Activated CD4-positive, alpha-beta T cell treated with anti-CD3 and anti-CD28 coated beads, Interleukin-2, Interleukin-4, amounts not matched to agents 100 ng/mL and 50 ng/mL, durations not matched to agents 16 hours and 8 hours (primary cell): ENCODE data around the gene ERICH4.
"Not testable (repeated sequence)": the region's sequence is repeated elsewhere in the genome, so short reads cannot be mapped to it uniquely, and the experiment has no call there.

Experiments
- DNase-seq: peaks from one replicate; pipeline ENCODE4 v3.0.0-alpha.2; 2020; ENCODE audit warnings: low spot score

ERICH4 gene

DNA sequence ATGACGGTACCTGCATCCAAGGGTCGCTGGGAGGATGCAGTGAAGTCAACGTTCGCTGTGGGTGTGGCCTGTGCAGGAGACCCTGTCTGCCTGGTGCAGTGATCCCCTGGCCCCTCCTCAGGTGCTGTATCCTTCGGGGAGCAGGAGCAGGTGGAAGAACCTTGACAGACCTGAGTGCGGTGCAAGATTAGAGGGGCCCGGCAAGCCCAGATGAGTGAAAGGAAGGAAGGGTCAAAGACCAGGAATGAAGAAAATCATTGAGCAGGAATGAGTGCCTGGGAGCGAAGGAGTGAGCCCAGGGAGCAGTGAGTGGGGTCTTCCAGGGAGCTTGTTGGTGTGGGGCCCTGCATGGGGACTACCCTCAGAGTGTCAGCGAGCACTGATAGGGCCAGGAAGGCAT is 28.5 kb upstream of the ERICH4 start:
- DNase-seq = no peak

DNA sequence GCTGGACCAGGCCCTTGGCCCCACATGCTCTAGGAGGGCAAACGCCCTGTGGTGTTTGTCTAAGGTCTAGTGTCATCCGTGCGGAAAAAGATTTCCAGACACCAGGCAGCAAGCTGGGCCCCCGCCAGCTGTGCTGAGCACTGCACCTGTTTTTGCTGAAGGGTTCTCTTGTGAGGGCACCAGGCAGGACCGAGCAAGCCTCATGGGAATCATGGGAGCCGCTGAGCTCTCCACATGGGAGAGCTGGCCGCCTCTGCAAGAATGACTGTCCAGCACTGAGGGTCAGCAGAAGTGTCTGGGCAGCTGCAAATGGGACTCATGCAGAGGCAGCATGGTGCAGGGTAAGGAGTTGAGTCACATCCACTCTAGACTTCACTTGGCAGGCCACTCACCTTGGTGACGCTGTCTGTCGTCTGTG is 27.8 kb upstream of the ERICH4 start:
- no peak for DNase-seq

DNA sequence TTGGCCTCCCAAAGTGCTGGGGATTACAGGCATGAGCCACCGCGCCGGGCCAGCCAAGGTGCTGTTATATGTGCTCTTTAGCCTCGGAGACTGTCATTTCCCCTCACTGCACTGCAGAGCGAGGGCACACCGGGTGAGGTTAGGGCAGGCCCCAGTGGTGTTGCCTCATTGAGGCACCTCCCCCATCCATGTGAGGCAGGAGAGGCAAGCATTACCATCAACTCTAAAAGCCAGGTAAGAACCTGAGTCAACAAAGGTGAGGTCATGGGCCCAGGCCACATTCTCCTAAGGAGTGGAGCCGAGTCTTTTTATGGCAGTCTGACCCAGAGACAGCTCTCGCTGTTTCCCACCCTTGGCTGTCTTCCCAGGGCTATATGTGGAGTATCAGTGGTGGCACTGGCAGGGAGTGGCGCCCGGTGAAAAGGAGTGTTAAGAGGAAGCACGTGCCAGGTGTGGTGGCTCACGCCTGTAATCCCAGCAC is 26.7 kb upstream of the ERICH4 start:
- no peak for DNase-seq

DNA sequence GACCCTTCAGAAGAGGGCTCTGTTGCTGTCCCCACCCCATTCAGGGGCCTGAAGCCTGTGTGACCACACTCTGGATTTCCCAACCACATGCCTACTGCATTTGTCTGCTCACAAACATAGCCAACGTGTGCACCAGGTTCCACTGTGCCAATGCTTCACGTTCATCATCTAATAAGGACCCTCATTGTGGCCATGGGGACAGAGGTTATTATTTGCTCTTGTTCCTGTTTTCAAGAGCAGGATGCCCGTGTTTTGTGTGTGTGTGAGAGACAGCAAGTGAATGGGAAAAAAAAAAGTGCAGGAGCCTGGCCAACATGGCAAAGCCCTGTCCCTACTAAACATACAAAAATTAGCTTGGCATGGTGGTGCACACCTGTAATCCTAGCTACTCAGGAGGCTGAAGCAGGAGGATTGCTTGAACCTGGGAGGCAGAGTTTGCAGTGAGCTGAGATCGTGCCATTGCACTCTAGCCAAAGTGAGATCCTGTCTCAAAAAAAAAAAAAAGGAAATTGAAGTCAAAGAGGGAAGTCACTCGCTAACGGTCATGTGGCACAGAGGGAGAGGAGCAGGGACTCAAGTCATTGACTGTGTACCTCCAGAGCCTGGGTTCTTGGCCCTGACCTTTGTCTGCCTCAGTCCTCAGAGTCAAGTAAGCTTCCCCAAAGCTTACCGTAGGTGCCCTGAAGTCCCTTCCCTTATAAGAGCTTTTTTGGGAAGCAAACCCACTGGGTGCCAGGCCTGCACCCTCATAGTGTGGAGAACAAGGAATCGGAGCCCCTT is 22.7 kb upstream of the ERICH4 start:
- no peak for DNase-seq

DNA sequence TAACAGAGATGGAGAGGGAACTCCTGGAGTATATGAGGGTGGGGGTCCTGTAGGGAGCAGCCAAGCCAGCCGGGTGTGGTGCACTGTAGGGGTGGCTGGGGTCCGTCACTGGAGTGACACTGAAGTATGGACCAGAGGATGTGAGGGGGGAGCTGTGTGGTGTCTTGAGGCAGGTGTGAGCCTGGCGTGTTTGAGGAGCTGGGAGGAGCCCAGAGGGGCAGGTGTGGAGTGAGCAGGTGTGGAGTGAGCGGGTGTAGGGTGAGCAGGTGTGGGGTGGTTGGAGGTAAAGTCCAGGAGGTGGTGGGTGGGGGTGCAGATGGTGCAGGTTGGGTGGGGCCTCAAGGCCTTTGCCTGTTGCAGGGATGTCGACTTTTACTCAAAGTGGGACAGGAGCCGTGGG is 21.6 kb upstream of the ERICH4 start:
- DNase-seq = no peak

DNA sequence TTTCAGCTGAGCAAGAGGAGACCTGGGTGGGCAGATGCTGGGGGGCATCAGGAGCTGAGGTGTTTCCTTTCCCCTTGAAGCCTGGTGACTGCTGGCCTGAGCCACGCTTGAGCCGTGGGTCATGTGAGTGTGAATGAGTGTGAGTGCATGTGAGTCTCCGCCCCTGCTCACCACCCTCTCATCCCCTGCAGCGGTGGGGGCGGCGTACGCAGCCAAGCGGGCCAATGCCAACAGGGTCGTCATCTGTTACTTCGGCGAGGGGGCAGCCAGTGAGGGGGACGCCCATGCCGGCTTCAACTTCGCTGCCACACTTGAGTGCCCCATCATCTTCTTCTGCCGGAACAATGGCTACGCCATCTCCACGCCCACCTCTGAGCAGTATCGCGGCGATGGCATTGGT is 21.0 kb upstream of the ERICH4 start:
- no peak for DNase-seq

DNA sequence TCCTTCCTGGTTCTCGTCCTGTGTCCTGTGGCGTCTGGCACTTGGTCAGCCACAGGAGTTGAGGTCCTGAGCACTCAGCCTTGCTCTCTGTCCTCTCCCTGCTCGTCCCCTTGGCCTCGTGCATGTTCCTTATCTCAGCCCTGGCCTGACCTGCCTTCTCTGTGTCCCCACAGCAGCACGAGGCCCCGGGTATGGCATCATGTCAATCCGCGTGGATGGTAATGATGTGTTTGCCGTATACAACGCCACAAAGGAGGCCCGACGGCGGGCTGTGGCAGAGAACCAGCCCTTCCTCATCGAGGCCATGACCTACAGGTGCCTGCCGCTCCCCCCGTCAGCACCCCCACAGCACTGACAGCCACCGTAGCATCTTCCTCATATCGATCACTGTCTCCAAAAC is 20.5 kb upstream of the ERICH4 start:
- DNase-seq = no peak

DNA sequence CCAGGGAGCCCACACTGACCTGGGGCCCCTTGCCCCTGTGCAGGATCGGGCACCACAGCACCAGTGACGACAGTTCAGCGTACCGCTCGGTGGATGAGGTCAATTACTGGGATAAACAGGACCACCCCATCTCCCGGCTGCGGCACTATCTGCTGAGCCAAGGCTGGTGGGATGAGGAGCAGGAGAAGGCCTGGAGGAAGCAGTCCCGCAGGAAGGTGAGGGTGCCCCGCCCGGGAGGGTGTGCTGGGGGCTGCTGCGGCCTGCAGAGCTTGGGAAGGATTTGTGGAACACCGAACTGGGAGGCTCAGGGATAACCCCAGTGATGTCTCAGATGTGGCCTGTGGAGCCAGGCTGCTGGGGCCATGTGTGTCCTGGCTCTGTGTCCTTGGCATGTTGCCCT is 20.0 kb upstream of the ERICH4 start:
- no peak for DNase-seq

DNA sequence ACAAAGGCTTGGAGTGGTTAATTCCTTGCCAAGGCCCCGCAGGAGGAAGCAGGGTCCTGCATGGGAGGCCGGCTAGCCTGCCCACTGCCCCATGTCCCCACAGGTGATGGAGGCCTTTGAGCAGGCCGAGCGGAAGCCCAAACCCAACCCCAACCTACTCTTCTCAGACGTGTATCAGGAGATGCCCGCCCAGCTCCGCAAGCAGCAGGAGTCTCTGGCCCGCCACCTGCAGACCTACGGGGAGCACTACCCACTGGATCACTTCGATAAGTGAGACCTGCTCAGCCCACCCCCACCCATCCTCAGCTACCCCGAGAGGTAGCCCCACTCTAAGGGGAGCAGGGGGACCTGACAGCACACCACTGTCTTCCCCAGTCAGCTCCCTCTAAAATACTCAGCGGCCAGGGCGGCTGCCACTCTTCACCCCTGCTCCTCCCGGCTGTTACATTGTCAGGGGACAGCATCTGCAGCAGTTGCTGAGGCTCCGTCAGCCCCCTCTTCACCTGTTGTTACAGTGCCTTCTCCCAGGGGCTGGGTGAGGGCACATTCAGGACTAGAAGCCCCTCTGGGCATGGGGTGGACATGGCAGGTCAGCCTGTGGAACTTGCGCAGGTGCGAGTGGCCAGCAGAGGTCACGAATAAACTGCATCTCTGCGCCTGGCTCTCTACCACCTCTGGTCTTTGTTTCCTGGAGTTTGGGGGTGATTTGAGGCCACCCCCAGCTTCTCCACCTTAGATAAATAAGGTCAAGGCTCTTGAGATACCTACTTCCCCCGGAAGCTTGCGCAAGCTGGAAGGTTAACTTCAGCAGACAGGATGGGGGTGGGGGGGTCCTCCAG is 18.4 kb upstream of the ERICH4 start:
- no peak for DNase-seq

DNA sequence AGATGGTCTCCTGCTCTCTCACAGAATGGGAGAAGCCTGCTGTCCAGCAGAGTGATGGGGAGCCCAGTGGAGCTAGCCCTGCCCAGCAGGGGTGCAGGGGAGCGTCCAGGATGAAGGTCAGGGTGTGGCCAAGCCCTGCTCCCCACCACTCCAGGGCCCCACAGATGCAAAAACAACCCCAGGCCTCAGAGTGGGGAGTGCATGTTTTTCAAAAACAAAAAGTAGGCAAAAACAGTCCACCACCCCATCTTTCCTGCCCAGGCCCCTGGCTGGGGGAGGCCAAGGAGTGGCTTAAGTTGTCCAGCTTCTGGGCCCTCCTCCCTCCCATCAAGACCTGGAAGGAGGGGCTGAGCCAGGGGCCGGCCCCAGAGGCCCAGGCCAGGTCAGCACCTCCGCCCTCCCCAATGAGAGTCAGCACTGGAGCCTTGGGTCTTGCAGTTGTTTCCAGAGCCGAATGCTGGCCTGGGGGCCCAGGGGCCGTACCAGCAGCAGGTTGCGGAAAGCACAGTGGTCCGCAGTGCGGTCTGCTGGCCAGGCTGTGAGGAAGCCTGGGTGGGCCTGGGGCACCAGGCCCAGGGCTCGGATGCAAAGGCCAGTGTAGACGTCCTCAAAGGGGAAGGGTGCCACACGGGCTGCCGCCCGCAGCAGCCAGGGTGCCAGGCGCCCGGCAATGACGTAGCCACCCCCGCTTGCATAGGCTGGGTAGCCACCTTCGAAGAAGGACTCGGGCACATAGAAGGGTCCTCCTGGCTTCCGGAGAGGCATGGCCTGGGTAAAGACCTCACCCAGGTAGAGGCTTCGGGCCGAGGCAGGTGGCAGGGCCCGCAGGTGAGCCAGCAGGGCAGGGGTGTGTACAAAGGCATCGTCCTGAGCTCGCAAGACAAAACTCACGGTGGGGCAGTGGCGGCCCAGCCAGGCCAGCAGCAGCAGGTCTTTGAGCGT is 17.5 kb upstream of the ERICH4 start:
- no peak for DNase-seq

DNA sequence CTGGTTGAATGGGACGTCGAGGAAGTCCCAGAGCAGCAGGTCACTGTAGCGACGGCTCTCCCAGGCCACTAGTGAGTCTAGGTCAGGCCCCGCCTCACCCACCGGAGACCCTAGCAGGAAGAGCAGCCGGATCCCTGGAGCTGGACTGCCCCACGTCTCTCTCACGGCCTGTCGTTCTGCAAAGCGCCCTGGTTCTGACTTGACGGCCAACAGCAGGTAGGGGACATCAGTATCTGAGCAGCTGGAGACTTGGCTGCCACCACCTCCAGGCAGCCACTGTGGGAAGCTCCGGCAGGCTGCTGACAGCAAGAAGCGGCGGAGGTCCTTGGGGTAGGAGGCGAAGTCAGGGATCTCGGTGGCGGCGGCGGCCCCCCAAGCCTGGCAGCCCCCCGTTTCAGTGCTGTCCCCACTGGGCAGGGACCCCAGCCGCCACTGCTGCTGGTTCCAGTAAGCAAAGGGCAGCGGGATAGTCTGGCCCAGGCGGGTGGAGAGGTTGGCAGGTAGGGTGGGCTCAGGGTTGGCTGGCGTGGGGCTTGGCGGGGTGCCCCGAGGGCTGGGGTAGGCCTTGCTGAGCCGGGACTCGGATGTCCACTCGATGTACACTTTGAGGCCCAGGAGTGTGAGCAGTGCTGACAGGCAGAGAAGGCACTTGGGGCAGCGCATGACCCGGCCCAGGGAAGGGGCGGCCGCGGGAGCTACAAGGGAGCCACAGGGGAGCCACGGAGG is 16.7 kb upstream of the ERICH4 start:
- no peak for DNase-seq

DNA sequence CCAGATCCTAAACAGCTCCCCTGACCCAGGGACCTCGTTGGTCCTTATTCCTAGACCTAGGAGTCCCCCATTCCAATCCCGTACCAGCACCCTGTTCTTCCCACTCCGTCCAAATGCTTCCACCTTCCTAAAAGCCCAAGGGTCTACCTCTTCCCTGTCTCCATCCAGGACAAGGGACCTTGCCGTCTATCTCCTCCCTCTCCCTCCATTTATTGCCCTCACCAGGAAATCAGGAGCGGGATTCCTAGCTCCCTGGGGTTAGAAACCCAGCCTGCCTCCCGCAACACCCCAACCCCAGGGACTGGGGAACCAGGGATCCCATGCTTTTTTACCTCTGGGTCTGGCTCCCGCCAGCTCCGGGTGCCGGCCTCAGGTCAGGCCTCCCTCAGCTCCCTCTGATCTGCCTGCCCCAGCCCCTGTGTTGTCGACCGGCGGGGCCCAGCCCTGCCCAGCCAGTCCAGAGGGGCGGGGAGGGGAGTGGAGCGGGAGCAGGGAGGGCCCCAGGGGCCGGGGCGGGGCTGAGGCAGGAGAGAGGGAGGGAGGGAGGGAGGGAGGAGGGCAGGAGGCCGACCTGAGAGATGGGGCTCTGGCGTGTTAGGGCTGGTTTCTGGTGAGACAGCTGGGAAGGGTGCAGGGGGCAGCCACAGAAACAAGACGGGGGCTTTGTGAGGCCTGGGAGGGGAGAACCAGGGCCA is 15.9 kb upstream of the ERICH4 start, which contains the start of gene B3GNT8:
Gene B3GNT8 (minus strand): TSS at position 423 of the 695 bp plus-strand sequence. CDS start 596 bp downstream, outside the sequence.
- DNase-seq = peak; percentile 26

DNA sequence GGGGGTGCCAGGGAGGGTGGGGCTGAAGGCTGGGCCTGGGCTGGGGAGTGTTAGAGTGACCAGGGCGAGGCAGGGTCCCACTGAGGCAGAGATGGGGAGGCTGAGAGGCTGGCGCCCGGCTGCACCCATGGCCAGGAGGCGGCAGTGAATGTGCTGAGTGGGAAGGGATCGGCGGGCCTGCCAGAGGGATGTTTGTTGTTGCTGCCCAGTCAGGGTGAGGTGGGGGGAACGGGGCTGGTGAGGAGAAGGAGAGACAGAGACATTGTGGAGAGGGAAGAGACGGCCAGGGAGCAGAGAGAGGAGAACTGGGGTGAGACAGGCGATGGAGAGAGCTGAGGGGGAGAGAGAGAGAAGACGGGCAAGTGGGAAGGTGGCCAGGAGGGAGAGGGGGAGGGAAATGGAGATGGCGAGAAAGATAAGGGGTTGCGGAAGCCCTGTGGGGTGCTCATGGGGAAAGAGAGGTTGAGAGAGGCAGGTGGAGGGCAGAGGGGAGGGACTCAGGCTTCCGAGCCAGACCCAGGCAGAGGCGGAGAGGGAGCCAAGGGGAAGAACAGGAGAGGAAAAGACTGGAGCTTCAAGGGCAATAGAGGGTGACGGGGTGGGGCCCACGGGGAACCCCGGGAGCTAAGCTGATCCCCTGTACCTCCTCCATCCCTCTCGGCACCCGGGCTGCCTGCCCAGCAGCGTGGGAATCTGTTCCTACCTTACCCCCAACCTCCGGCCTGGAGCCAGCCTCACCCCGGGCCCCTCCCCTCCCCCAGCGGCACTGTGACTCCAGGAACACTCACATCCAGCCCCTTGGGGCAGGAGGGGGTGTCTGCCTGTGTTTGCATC is 15.1 kb upstream of the ERICH4 start:
- DNase-seq = peak; percentile 54

DNA sequence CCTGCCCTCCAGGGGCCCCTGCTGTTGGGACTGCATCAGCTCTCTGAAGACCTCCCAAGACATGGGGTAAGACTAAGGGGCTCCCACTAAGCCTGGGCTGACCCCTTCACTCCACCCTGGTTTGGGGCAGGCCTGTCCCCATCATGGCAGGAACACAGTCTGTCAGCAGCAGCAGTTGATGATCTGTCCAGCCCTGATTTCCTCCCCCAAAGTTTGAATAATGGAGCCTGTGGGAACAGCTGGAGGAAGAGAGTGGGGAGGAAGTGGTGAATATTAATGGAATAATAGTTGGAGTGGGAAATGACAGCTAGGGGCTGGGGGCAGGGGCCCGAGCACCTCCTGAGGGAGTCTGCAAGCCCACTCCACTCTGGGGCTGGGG is 14.5 kb upstream of the ERICH4 start:
- DNase-seq = no peak

DNA sequence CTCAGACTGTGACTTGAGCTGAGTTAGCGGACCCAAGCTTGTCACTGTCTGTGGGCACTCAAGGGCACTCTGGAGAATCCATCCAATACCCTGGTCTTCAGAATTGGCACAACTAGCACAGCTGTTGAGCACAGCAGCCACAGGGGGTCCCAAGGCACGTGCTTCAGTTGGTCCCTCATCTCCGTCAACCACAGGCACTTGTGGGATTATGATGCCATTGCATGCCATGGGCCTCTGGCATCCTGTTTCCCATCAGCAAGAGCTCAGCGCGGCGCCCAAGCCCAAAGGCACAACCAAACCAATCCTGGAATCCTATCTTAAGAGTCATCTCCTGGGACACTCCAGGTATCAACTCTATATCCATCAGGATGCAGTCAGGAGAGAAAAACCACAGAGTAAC is 12.0 kb upstream of the ERICH4 start:
- no peak for DNase-seq

DNA sequence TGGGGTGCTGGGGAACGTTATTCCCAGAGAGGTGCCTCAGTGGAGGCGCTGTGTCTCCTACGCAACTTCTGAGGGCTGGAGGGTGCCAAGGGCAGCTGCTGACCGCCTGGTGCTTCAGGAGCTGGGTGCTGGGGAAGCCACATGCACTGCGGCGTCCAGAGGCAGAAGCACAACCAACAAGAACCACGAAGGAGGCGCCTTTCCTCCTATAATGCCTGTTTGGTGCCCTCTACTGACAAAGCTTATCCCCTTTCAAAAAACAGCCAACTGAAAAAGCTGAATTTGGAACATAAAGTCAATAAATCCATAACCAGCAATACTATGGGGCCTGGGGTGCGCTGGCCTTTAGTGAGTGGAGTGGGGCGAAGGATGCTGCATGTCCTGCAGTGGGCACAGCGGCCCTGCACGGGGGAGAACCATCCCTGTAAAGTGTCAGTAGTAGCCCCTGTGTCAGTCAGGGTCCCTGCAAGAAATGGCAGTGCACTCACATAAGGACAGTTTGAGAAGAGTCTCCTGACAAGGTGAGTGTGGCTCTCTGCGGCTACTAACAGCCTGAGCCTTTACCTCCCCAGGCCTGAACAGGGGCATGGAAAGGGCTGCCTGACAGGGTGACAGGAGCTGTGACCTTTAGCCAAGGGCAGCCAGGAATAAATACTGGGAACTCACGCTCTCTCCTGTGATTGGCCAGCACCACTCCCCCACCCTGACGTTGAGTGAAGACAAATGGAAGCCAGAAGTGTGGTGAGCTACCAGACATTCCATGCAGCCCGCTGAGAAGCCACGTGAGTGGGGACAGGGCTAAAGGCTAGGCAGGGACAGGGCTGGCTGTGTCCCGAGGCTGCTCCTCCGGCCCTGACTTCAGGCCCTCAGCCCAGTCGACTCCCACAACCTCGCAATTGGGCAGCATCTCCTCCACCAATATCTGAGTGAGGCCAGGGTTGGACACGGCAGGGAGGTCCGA is 11.2 kb upstream of the ERICH4 start:
- peak; percentile 16 for DNase-seq

DNA sequence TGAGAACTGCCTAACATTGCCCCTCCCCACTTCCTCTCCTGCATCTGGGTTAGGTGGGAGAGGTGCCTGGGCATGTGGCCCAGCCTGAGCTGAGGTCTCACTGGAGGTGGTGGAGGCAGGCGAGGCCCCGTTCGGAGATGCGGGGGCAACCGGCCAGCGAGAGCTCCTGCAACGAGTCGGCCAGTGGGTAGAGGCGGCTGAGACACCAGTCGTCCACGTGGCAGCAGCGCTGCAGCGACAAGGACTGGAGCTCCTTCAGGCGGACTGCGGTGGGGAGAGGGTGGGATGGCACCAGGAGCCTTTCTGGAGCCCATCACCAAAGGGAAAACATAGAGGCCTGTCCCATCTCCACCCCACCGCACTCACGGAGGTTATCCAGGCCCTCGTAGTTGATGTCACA is 9.8 kb upstream of the ERICH4 start:
- DNase-seq = no peak

DNA sequence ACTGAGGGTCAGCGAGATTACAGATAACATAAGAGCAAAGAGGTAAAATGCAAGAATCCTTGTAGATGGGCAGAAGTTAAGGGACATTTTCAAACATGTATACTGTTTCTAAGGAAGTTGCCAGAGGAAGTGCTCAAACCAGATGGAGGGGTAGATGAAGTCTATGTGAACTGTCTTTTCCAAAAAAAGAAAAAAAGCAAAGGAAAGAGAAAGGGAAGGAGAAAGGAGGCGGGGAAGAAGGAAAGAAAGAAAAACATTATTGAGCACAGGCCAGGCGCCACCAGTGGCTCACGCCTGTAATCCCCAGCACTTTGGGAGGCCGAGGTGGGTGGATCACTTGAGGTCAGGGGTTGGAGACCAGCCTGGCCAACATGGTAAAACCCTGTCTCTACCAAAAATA is 8.5 kb upstream of the ERICH4 start:
- no peak for DNase-seq

DNA sequence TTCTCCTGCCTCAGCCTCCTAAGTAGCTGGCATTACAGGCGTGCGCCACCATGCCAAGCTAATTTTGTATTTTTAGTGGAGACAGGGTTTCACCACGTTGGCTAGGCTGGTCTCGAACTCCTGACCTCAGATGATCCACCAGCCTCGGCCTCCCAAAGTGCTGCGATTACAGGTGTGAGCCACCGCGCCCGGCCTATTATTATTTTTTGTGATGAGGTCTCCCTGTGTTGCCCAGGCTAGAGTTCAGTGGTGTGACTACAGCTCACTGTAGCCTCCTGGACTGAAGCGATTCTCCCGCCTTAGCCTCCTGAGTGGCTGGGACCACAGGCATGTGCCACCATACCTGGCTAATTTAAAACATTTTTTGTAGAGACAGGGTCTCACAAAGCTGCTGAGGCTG is 7.6 kb upstream of the ERICH4 start:
- not testable (repeated sequence) for DNase-seq
